ENCODE measurements around the gene C17orf107. TPM values are rescaled to one million over a fixed set of nuclear protein-coding genes. Genes with fewer than 3 reads are reported as not detected.

The C17orf107 gene
- total and polyA plus RNA-seq, 2 of the 13 experiments (the other 11 are each of a cell fraction or from before 2014, with no cell fraction given) = 0.20 to 0.59 TPM

GRCh38 chr17:4948166-4948930 lies 49.0 kb downstream of the C17orf107 start, which contains the start of gene PFN1 (continued):
- TF ChIP-seq, protein P1, sequence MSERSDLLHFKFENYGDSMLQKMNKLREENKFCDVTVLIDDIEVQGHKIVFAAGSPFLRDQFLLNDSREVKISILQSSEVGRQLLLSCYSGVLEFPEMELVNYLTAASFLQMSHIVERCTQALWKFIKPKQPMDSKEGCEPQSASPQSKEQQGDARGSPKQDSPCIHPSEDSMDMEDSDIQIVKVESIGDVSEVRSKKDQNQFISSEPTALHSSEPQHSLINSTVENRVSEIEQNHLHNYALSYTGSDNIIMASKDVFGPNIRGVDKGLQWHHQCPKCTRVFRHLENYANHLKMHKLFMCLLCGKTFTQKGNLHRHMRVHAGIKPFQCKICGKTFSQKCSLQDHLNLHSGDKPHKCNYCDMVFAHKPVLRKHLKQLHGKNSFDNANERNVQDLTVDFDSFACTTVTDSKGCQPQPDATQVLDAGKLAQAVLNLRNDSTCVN (CRISPR knock-in tag; IDR thresholded peaks at IDR 0.05; ENCODE audit: borderline replicate concordance) = peak; percentile 40; the same call in 1 of the 2 replicates
- TF ChIP-seq MIXL1 (CRISPR knock-in tag; IDR thresholded peaks at IDR 0.05) = no peak
- TF ChIP-seq FOXC1 (CRISPR knock-in tag; IDR thresholded peaks at IDR 0.05; ENCODE audit: borderline replicate concordance) = no peak
- no peak for TF ChIP-seq NFRKB (IDR thresholded peaks at IDR 0.05)
- no peak; the same call in 1 of the 2 replicates for TF ChIP-seq ZFP37 (CRISPR knock-in tag; IDR thresholded peaks at IDR 0.05; ENCODE audit: borderline replicate concordance)
- peak; percentile 37; the same call in 1 of the 2 replicates for TF ChIP-seq HNRNPUL1 (IDR thresholded peaks at IDR 0.05; ENCODE audit: low read depth, low read length)
- TF ChIP-seq ZNF329 (CRISPR knock-in tag; IDR thresholded peaks at IDR 0.05; ENCODE audit: low read depth) = peak; percentile 83
- no peak for TF ChIP-seq ZBTB21 (CRISPR knock-in tag; IDR thresholded peaks at IDR 0.05)
- no peak for TF ChIP-seq NBN (conservative IDR thresholded peaks at IDR 0.05)
- no peak for TF ChIP-seq RFXAP (CRISPR knock-in tag; IDR thresholded peaks at IDR 0.05; ENCODE audit: borderline replicate concordance)
- TF ChIP-seq NFE2L1 (CRISPR knock-in tag; IDR thresholded peaks at IDR 0.05; ENCODE audit: borderline replicate concordance) = peak; percentile 73; the same call in 1 of the 2 replicates
- TF ChIP-seq ZNF180 (CRISPR knock-in tag; IDR thresholded peaks at IDR 0.05; ENCODE audit: borderline replicate concordance, low read depth) = no peak
- no peak for TF ChIP-seq ZXDC (CRISPR knock-in tag; IDR thresholded peaks at IDR 0.05)
- TF ChIP-seq ZNF549 (CRISPR knock-in tag; IDR thresholded peaks at IDR 0.05) = no peak
- no peak for TF ChIP-seq ZNF44 (CRISPR knock-in tag; IDR thresholded peaks at IDR 0.05)
- no peak for TF ChIP-seq ZNF781 (CRISPR knock-in tag; IDR thresholded peaks at IDR 0.05; ENCODE audit: borderline replicate concordance, not compliant biosample characterization)
- 0 out of 2 replicates have a peak, but pooled peaks have one; percentile 37 for TF ChIP-seq MAF1 (CRISPR knock-in tag; IDR thresholded peaks at IDR 0.05; ENCODE audit: borderline replicate concordance)
- TF ChIP-seq GZF1 (CRISPR knock-in tag; IDR thresholded peaks at IDR 0.05) = no peak
- no peak; the same call in 1 of the 2 replicates for TF ChIP-seq YEATS4 (CRISPR knock-in tag; IDR thresholded peaks at IDR 0.05; ENCODE audit: borderline replicate concordance)
- no peak for TF ChIP-seq ZNF205 (CRISPR knock-in tag; IDR thresholded peaks at IDR 0.05)
- no peak for TF ChIP-seq ZNF570 (CRISPR knock-in tag; IDR thresholded peaks at IDR 0.05; ENCODE audit: borderline replicate concordance)
- TF ChIP-seq ZNF296 (CRISPR knock-in tag; conservative IDR thresholded peaks at IDR 0.05) = no peak
- TF ChIP-seq, protein P2, sequence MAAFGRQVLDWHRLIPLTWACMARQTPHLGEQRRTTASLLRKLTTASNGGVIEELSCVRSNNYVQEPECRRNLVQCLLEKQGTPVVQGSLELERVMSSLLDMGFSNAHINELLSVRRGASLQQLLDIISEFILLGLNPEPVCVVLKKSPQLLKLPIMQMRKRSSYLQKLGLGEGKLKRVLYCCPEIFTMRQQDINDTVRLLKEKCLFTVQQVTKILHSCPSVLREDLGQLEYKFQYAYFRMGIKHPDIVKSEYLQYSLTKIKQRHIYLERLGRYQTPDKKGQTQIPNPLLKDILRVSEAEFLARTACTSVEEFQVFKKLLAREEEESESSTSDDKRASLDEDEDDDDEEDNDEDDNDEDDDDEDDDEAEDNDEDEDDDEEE (CRISPR knock-in tag; IDR thresholded peaks at IDR 0.05) = peak; percentile 75; the same call in 1 of the 2 replicates
- peak; percentile 87 for TF ChIP-seq ELF3 (CRISPR knock-in tag; IDR thresholded peaks at IDR 0.05)
- TF ChIP-seq ZNF670 (CRISPR knock-in tag; IDR thresholded peaks at IDR 0.05; ENCODE audit: borderline replicate concordance) = no peak
- no peak; the same call in 1 of the 2 replicates for TF ChIP-seq SAFB2 (CRISPR knock-in tag; IDR thresholded peaks at IDR 0.05; ENCODE audit: borderline replicate concordance, low read depth)
- TF ChIP-seq ZNF263 (CRISPR knock-in tag; IDR thresholded peaks at IDR 0.05) = no peak; the same call in 1 of the 2 replicates

Data from HepG2 (cell line).